ENCODE data around the gene DBX1. TPM values are rescaled to one million over a fixed set of nuclear protein-coding genes. Genes with fewer than 3 reads are reported as not detected.

Gene DBX1
- total and polyA plus RNA-seq, 2 donors, result not detected

- WGBS, result 47% methylated on average over 2 of the region's 2 CpGs
- Histone ChIP-seq H3K4me3 (ENCODE audit: low read length in 2 of 2) (no peak overlapping the region), H3K27me3 (ENCODE audit: control insufficient read depth in 2 of 2, insufficient read depth in 1 of 2, low read length in 1 of 2) (peaks cover 0 to 12% of the 10 kb centered on the region in 2 donors), H3K4me1 (ENCODE audit: control insufficient read depth in 2 of 2, insufficient read depth in 2 of 2, low read length in 2 of 2) (no peaks in the 10 kb centered on the region), H3K36me3 (ENCODE audit: control insufficient read depth in 2 of 2, insufficient read depth in 2 of 2, low read length in 1 of 2) (no peaks in the 10 kb centered on the region), H3K9me3 (ENCODE audit: control insufficient read depth in 2 of 2, insufficient read depth in 1 of 2, low read length in 1 of 2) (no peaks in the 10 kb centered on the region), H3K27ac (ENCODE audit: low read depth in 1 of 2, low read length in 1 of 2) (no peak overlapping the region)
- DNase-seq (ENCODE audit: low read depth in 6 of 9, low spot score in 9 of 9), result no peak
Measured at GRCh38 chr11:20197881-20198280, 37.6 kb upstream of the DBX1 start.

- no peak for DNase-seq (ENCODE audit: low read depth in 6 of 9, low spot score in 9 of 9)
- H3K9me3 ChIP-seq (ENCODE audit: control insufficient read depth in 2 of 2, insufficient read depth in 1 of 2, low read length in 1 of 2), result no peaks in the 10 kb centered on the region
- no peaks in the 10 kb centered on the region for H3K36me3 ChIP-seq (ENCODE audit: control insufficient read depth in 2 of 2, insufficient read depth in 2 of 2, low read length in 1 of 2)
- H3K27ac ChIP-seq (ENCODE audit: low read depth in 1 of 2, low read length in 1 of 2), result no peak overlapping the region
- 92% methylated on average over 2 of the region's 2 CpGs for WGBS
- no peaks in the 10 kb centered on the region for H3K4me1 ChIP-seq (ENCODE audit: control insufficient read depth in 2 of 2, insufficient read depth in 2 of 2, low read length in 2 of 2)
- H3K27me3 ChIP-seq (ENCODE audit: control insufficient read depth in 2 of 2, insufficient read depth in 1 of 2, low read length in 1 of 2), result no peaks in the 10 kb centered on the region
- no peak overlapping the region for H3K4me3 ChIP-seq (ENCODE audit: low read length in 2 of 2)
Measured at GRCh38 chr11:20194470-20194869, 34.2 kb upstream of the DBX1 start.

GRCh38 chr11:20193307-20193706 lies 33.0 kb upstream of the DBX1 start:
- WGBS, result 91% methylated on average over 3 of the region's 3 CpGs
- H3K4me3 ChIP-seq (ENCODE audit: low read length in 2 of 2), result no peak overlapping the region
- no peaks in the 10 kb centered on the region for H3K4me1 ChIP-seq (ENCODE audit: control insufficient read depth in 2 of 2, insufficient read depth in 2 of 2, low read length in 2 of 2)
- H3K36me3 ChIP-seq (ENCODE audit: control insufficient read depth in 2 of 2, insufficient read depth in 2 of 2, low read length in 1 of 2), result no peaks in the 10 kb centered on the region
- no peaks in the 10 kb centered on the region for H3K27me3 ChIP-seq (ENCODE audit: control insufficient read depth in 2 of 2, insufficient read depth in 1 of 2, low read length in 1 of 2)
- DNase-seq (ENCODE audit: low read depth in 6 of 9, low spot score in 9 of 9), result no peak
- H3K27ac ChIP-seq (ENCODE audit: low read depth in 1 of 2, low read length in 1 of 2), result no peak overlapping the region
- no peaks in the 10 kb centered on the region for H3K9me3 ChIP-seq (ENCODE audit: control insufficient read depth in 2 of 2, insufficient read depth in 1 of 2, low read length in 1 of 2)

GRCh38 chr11:20192641-20193040 lies 32.4 kb upstream of the DBX1 start:
- Histone ChIP-seq H3K27ac (ENCODE audit: low read depth in 1 of 2, low read length in 1 of 2) (no peak overlapping the region), H3K9me3 (ENCODE audit: control insufficient read depth in 2 of 2, insufficient read depth in 1 of 2, low read length in 1 of 2) (no peaks in the 10 kb centered on the region), H3K27me3 (ENCODE audit: control insufficient read depth in 2 of 2, insufficient read depth in 1 of 2, low read length in 1 of 2) (no peaks in the 10 kb centered on the region), H3K36me3 (ENCODE audit: control insufficient read depth in 2 of 2, insufficient read depth in 2 of 2, low read length in 1 of 2) (no peaks in the 10 kb centered on the region), H3K4me1 (ENCODE audit: control insufficient read depth in 2 of 2, insufficient read depth in 2 of 2, low read length in 2 of 2) (no peaks in the 10 kb centered on the region), H3K4me3 (ENCODE audit: low read length in 2 of 2) (no peak overlapping the region)
- DNase-seq (ENCODE audit: low read depth in 6 of 9, low spot score in 9 of 9), result no peak

- H3K4me3 ChIP-seq (ENCODE audit: low read length in 2 of 2), result no peak overlapping the region
- H3K27ac ChIP-seq (ENCODE audit: low read depth in 1 of 2, low read length in 1 of 2), result no peak overlapping the region
- no peaks in the 10 kb centered on the region for H3K9me3 ChIP-seq (ENCODE audit: control insufficient read depth in 2 of 2, insufficient read depth in 1 of 2, low read length in 1 of 2)
- WGBS, result 95% methylated on average over 2 of the region's 2 CpGs
- no peaks in the 10 kb centered on the region for H3K27me3 ChIP-seq (ENCODE audit: control insufficient read depth in 2 of 2, insufficient read depth in 1 of 2, low read length in 1 of 2)
- no peaks in the 10 kb centered on the region for H3K36me3 ChIP-seq (ENCODE audit: control insufficient read depth in 2 of 2, insufficient read depth in 2 of 2, low read length in 1 of 2)
- H3K4me1 ChIP-seq (ENCODE audit: control insufficient read depth in 2 of 2, insufficient read depth in 2 of 2, low read length in 2 of 2), result no peaks in the 10 kb centered on the region
- DNase-seq (ENCODE audit: low read depth in 6 of 9, low spot score in 9 of 9), result no peak
Measured at GRCh38 chr11:20192151-20192550, 31.9 kb upstream of the DBX1 start.

GRCh38 chr11:20178976-20179375 lies 18.7 kb upstream of the DBX1 start:
- no peaks in the 10 kb centered on the region for H3K9me3 ChIP-seq (ENCODE audit: control insufficient read depth in 2 of 2, insufficient read depth in 1 of 2, low read length in 1 of 2)
- H3K27me3 ChIP-seq (ENCODE audit: control insufficient read depth in 2 of 2, insufficient read depth in 1 of 2, low read length in 1 of 2), result peaks cover 0 to 5% of the 10 kb centered on the region in 2 donors
- H3K27ac ChIP-seq (ENCODE audit: low read depth in 1 of 2, low read length in 1 of 2), result no peak overlapping the region
- WGBS, result 98% methylated on average over 2 of the region's 2 CpGs
- H3K36me3 ChIP-seq (ENCODE audit: control insufficient read depth in 2 of 2, insufficient read depth in 2 of 2, low read length in 1 of 2), result no peaks in the 10 kb centered on the region
- DNase-seq (ENCODE audit: low read depth in 6 of 9, low spot score in 9 of 9), result no peak
- H3K4me1 ChIP-seq (ENCODE audit: control insufficient read depth in 2 of 2, insufficient read depth in 2 of 2, low read length in 2 of 2), result no peaks in the 10 kb centered on the region
- no peak overlapping the region for H3K4me3 ChIP-seq (ENCODE audit: low read length in 2 of 2)

GRCh38 chr11:20177136-20177535 lies 16.9 kb upstream of the DBX1 start:
- WGBS, result 81% methylated on average over 7 of the region's 7 CpGs

GRCh38 chr11:20172721-20173447 lies 12.6 kb upstream of the DBX1 start:
- WGBS, result 65% methylated on average over 5 of the region's 5 CpGs
- Histone ChIP-seq H3K27me3 (ENCODE audit: control insufficient read depth in 2 of 2, insufficient read depth in 1 of 2, low read length in 1 of 2) (peaks cover 0 to 13% of the 10 kb centered on the region in 2 donors), H3K9me3 (ENCODE audit: control insufficient read depth in 2 of 2, insufficient read depth in 1 of 2, low read length in 1 of 2) (no peaks in the 10 kb centered on the region), H3K4me3 (ENCODE audit: low read length in 2 of 2) (no peak overlapping the region), H3K4me1 (ENCODE audit: control insufficient read depth in 2 of 2, insufficient read depth in 2 of 2, low read length in 2 of 2) (no peaks in the 10 kb centered on the region), H3K36me3 (ENCODE audit: control insufficient read depth in 2 of 2, insufficient read depth in 2 of 2, low read length in 1 of 2) (no peaks in the 10 kb centered on the region), H3K27ac (ENCODE audit: low read depth in 1 of 2, low read length in 1 of 2) (no peak overlapping the region)
- DNase-seq (ENCODE audit: low read depth in 6 of 9, low spot score in 9 of 9), result no peak

More at GRCh38 chr11:20177136-20177535, 16.9 kb upstream of the DBX1 start:
- Histone ChIP-seq H3K27me3 (ENCODE audit: control insufficient read depth in 2 of 2, insufficient read depth in 1 of 2, low read length in 1 of 2) (peaks cover 0 to 5% of the 10 kb centered on the region in 2 donors), H3K27ac (ENCODE audit: low read depth in 1 of 2, low read length in 1 of 2) (no peak overlapping the region), H3K4me3 (ENCODE audit: low read length in 2 of 2) (no peak overlapping the region), H3K9me3 (ENCODE audit: control insufficient read depth in 2 of 2, insufficient read depth in 1 of 2, low read length in 1 of 2) (no peaks in the 10 kb centered on the region), H3K36me3 (ENCODE audit: control insufficient read depth in 2 of 2, insufficient read depth in 2 of 2, low read length in 1 of 2) (no peaks in the 10 kb centered on the region), H3K4me1 (ENCODE audit: control insufficient read depth in 2 of 2, insufficient read depth in 2 of 2, low read length in 2 of 2) (no peaks in the 10 kb centered on the region)
- DNase-seq (ENCODE audit: low read depth in 6 of 9, low spot score in 9 of 9), result no peak

GRCh38 chr11:20163783-20164481 lies 3.7 kb upstream of the DBX1 start:
- DNase-seq (ENCODE audit: low read depth in 6 of 9, low spot score in 9 of 9), result no peak
- H3K36me3 ChIP-seq (ENCODE audit: control insufficient read depth in 2 of 2, insufficient read depth in 2 of 2, low read length in 1 of 2), result no peaks in the 10 kb centered on the region
- WGBS, result 9% methylated on average over 26 of the region's 26 CpGs
- H3K9me3 ChIP-seq (ENCODE audit: control insufficient read depth in 2 of 2, insufficient read depth in 1 of 2, low read length in 1 of 2), result peaks cover 0 to 2% of the 10 kb centered on the region in 2 donors
- H3K27ac ChIP-seq (ENCODE audit: low read depth in 1 of 2, low read length in 1 of 2), result no peak overlapping the region
- H3K4me1 ChIP-seq (ENCODE audit: control insufficient read depth in 2 of 2, insufficient read depth in 2 of 2, low read length in 2 of 2), result no peaks in the 10 kb centered on the region
- H3K27me3 ChIP-seq (ENCODE audit: control insufficient read depth in 2 of 2, insufficient read depth in 1 of 2, low read length in 1 of 2), result peaks cover 64 to 94% of the 10 kb centered on the region in 2 donors
- H3K4me3 ChIP-seq (ENCODE audit: low read length in 2 of 2), result no peak overlapping the region
